ENCODE measurements around the gene STAG2. TPM values are rescaled to one million over a fixed set of nuclear protein-coding genes. Genes with fewer than 3 reads are reported as not detected.
A peak's percentile ranks its signal among the peaks of the same experiment; 100 is the strongest.

Gene STAG2
- total and polyA plus RNA-seq, 8 donors: 11.1 to 175 (median 26.1) TPM

DNA sequence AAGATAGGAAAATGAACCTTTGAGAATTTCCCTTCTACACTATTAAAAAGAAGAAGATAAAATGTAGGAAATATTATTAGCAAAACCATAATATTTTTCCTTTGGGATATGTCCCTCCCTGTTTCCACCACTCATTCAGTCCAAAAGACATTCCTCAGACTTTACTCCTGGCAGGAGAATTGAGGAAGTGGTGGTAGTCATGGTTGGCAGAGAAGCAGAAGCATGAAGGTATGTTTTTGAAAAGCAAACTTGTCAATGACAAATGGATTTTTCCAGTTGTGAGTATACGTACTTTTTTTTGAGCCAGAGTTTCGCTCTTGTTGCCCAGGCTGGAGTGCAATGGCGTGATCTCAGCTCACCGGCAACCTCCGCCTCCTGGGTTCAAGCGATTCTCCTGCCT, 13.7 kb downstream of the STAG2 start:
- TF ChIP-seq EP300 (IDR thresholded peaks at IDR 0.05): no peak
- TF ChIP-seq POLR2AphosphoS5 (IDR thresholded peaks at IDR 0.05): peak in 1 of 3 donors; percentile 24
- DNase-seq: peak in 1 of 2 donors; percentile 16
- H3K36me3 ChIP-seq: no peaks in the 10 kb centered on the region
- H3K27me3 ChIP-seq: no peaks in the 10 kb centered on the region
- intact Hi-C loops (cut with DNase I; ENCODE audit: low total_unique reads): no loop called here
- no peak overlapping the region for H3K4me3 ChIP-seq
- H3K27ac ChIP-seq: peak overlapping the region in 1 of 5 donors; percentile 31
- 73 to 82% (median 77%) methylated on average over 6 of the region's 6 CpGs for WGBS, 5 donors
- H3K9me3 ChIP-seq: no peaks in the 10 kb centered on the region
- H3K4me1 ChIP-seq: peaks cover 0 to 59% (median 28%) of the 10 kb centered on the region in 4 donors

DNA sequence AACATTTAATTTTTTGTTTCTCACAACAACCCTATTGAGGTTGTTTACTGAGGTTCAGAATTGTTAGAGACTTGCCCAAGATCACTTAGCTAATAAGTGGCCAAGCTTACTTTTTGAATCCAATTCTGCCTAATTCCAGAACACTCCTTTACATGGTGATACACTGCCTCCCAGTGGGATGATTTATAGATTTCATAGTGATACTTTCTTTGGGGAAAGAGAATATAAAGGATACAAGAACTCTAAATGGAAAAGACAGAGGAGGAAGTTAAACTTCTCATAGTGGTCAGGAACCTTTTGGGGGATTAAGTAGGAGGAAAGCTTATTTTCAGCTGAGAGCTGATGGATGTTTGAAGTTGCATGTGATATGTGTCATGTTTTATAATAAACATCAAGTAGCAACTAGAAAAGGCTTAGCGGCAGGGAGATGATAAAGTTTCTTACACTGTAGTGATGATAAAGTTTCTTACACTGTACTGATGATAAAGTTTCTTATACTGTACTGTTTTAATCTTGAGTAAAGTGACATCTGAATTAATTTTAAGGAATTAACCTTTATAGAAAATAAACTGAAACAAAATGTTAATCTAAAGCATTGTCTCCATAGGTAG, 15.3 kb downstream of the STAG2 start:
- WGBS, 5 donors: 30 to 59% (median 54%) methylated on average over 1 of the region's 1 CpG
- no peaks in the 10 kb centered on the region for H3K27me3 ChIP-seq
- H3K4me3 ChIP-seq: no peak overlapping the region
- H3K4me1 ChIP-seq: peaks cover 0 to 57% (median 26%) of the 10 kb centered on the region in 4 donors
- intact Hi-C loops (cut with DNase I; ENCODE audit: low total_unique reads): no loop called here
- H3K27ac ChIP-seq: no peak overlapping the region
- DNase-seq: peak in 1 of 2 donors; percentile 46
- no peaks in the 10 kb centered on the region for H3K36me3 ChIP-seq
- TF ChIP-seq EP300 (IDR thresholded peaks at IDR 0.05) (no peak), POLR2AphosphoS5 (IDR thresholded peaks at IDR 0.05) (no peak), POLR2A (IDR thresholded peaks at IDR 0.05) (no peak)
- TF ChIP-seq, protein P1, sequence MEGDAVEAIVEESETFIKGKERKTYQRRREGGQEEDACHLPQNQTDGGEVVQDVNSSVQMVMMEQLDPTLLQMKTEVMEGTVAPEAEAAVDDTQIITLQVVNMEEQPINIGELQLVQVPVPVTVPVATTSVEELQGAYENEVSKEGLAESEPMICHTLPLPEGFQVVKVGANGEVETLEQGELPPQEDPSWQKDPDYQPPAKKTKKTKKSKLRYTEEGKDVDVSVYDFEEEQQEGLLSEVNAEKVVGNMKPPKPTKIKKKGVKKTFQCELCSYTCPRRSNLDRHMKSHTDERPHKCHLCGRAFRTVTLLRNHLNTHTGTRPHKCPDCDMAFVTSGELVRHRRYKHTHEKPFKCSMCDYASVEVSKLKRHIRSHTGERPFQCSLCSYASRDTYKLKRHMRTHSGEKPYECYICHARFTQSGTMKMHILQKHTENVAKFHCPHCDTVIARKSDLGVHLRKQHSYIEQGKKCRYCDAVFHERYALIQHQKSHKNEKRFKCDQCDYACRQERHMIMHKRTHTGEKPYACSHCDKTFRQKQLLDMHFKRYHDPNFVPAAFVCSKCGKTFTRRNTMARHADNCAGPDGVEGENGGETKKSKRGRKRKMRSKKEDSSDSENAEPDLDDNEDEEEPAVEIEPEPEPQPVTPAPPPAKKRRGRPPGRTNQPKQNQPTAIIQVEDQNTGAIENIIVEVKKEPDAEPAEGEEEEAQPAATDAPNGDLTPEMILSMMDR (IDR thresholded peaks at IDR 0.05): peak in 1 of 7 experiments; percentile 6
- H3K9me3 ChIP-seq: no peaks in the 10 kb centered on the region

DNA sequence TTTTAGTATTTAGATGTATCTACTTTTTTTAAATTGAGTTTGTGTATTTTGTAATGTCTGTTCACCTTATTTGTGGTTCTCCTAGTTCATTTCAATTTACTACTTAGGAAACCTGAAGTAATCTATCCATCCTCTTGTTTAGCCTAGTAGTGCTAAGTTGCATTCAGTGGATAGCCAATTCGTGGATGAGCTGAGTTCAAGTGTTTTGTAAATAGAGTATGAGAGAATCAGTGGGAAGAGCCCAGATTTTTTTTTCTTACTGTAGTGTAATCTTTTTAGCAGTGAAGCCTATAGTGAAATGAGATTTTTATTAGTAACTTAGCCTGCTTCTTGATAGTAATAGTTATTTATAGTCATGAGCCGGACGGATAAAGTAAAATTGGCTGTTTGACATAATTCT, 21.7 kb downstream of the STAG2 start:
- H3K4me1 ChIP-seq: peaks cover 0 to 46% (median 13%) of the 10 kb centered on the region in 4 donors
- 21 to 57% (median 46%) methylated on average over 3 of the region's 3 CpGs for WGBS, 5 donors
- intact Hi-C loops (cut with DNase I; ENCODE audit: low total_unique reads): no loop called here
- TF ChIP-seq EP300 (IDR thresholded peaks at IDR 0.05) (no peak), POLR2A (IDR thresholded peaks at IDR 0.05) (no peak), POLR2AphosphoS5 (IDR thresholded peaks at IDR 0.05) (no peak)
- TF ChIP-seq, protein P1 (IDR thresholded peaks at IDR 0.05): no peak
- H3K27ac ChIP-seq: no peak overlapping the region
- no peaks in the 10 kb centered on the region for H3K36me3 ChIP-seq
- no peak for DNase-seq
- H3K27me3 ChIP-seq: no peaks in the 10 kb centered on the region
- H3K4me3 ChIP-seq: no peak overlapping the region
- H3K9me3 ChIP-seq: no peaks in the 10 kb centered on the region

DNA sequence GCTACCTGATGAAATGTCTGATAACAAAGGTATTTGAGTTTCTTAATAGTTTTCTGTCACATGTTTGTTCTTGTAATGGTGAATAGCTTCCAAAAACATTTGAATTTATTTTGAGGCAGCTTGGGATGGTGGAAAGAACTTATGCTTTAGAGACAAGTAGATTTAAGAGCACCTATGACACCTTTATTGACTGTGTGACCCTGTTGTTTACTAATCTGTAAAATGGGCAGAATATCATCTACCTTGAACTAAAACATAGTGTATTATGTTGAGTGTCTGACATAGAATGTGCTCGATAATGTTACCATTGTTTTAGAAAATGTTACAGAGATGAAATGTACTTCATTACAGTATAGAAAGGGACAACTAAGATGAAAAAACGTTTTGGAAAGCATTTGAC, 24.9 kb downstream of the STAG2 start:
- no peaks in the 10 kb centered on the region for H3K27me3 ChIP-seq
- no peak overlapping the region for H3K27ac ChIP-seq
- no peak overlapping the region for H3K4me3 ChIP-seq
- DNase-seq: no peak
- WGBS, 5 donors: 47 to 70% (median 67%) methylated on average over 2 of the region's 2 CpGs
- intact Hi-C loops (cut with DNase I; ENCODE audit: low total_unique reads): no loop called here
- TF ChIP-seq POLR2AphosphoS5 (IDR thresholded peaks at IDR 0.05): no peak
- no peak for TF ChIP-seq POLR2A (IDR thresholded peaks at IDR 0.05)
- peaks cover 0 to 42% (median 11%) of the 10 kb centered on the region in 4 donors for H3K4me1 ChIP-seq
- no peaks in the 10 kb centered on the region for H3K9me3 ChIP-seq
- H3K36me3 ChIP-seq: no peaks in the 10 kb centered on the region

DNA sequence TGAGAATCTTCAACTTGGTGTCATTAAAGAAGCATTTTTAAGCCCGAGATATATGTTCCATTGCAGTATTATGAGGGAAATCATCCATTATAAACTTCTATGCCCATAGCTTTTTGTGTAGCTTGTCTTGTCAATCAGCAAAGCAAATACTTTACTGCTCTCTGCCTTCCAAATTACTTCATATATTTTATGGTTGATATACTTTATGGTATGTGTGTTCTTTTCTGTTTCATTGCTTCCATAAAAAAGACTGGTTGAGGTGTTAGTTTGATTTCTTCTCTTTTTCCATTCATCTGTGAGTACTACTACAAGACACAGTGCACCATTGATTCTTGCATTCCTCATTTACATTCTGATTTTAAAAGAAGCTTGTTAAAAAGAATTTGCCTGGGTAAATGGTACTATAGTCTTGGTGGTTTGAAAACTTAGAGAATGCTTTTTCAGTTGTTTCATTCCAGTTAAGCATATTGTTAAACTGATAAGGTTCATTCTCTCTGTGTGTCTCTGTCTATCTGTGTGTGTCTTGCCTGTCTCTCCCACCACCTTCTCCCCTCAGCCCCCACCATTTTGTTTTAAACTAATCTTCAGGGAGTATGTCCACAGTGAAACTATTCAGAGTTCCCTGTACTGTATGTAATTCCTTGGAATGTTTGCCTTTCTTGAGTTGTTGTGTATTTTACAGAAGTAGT, 27.1 kb downstream of the STAG2 start:
- Histone ChIP-seq H3K9me3 (no peaks in the 10 kb centered on the region), H3K27me3 (no peaks in the 10 kb centered on the region), H3K27ac (no peak overlapping the region), H3K4me3 (no peak overlapping the region), H3K36me3 (no peaks in the 10 kb centered on the region), H3K4me1 (peaks cover 0 to 31% (median 9%) of the 10 kb centered on the region in 4 donors)
- peak in 1 of 2 donors; percentile 9 for DNase-seq
- no peak for TF ChIP-seq EP300 (IDR thresholded peaks at IDR 0.05)
- no peak for TF ChIP-seq POLR2A (IDR thresholded peaks at IDR 0.05)
- no peak for TF ChIP-seq POLR2AphosphoS5 (IDR thresholded peaks at IDR 0.05)
- TF ChIP-seq, protein P1 (IDR thresholded peaks at IDR 0.05): no peak
- WGBS, 5 donors: 60 to 94% (median 78%) methylated on average over 1 of the region's 1 CpG
- intact Hi-C loops (cut with DNase I; ENCODE audit: low total_unique reads): no loop called here

Data from stomach (tissue), 9 donors.